Measurements from ENCODE around the gene CNNM3.

The CNNM3 gene

GRCh38 chr2:96819876-96820511 lies 3.9 kb downstream of the CNNM3 start:
- no peaks in the 10 kb centered on the region for H3K9me3 Mint-ChIP-seq
- no peak overlapping the region for H3K27ac Mint-ChIP-seq
- DNase-seq (no peak), ATAC-seq (no peak)
- peaks cover 50% of the 10 kb centered on the region for H3K4me1 Mint-ChIP-seq
- peaks cover 17% of the 10 kb centered on the region for H3K36me3 Mint-ChIP-seq (ENCODE audit: low read depth)
- no peak overlapping the region for H3K4me3 Mint-ChIP-seq
- H3K27me3 Mint-ChIP-seq: no peaks in the 10 kb centered on the region

DNA sequence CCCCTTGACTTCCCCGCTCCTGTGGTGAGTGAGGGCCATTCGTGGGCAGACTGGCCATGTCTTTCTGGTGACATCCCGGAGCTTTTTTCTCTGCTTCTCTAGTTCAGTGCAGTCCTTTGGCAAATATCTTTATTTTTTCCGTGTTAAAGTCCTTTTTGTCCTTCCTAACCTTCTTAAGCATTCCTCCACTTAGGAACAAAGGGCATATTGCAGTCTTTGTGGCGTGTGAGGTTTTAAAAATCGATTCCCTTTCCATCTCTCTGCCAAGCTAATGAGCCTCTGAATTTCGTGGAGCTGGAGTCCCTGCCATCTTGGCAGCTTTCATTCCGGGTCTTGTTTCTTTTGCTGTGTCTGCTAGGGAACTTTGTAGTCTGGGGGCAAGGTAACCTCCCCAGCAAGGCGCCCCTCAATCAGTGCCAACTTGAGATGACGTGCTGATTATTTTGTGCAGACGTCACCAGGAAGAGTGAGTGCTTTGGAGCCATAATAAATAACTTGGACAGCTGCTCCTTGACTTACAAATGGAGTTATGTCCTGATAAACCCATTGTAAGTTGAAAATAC lies 5.1 kb downstream of the CNNM3 start:
- Mint-ChIP-seq H3K27ac (no peak overlapping the region), H3K27me3 (no peaks in the 10 kb centered on the region), H3K36me3 (ENCODE audit: low read depth) (peaks cover 17% of the 10 kb centered on the region), H3K4me1 (peaks cover 44% of the 10 kb centered on the region), H3K4me3 (no peak overlapping the region), H3K9me3 (no peaks in the 10 kb centered on the region)
- DNase-seq: no peak
- ATAC-seq: no peak

- Mint-ChIP-seq H3K4me1 (peaks cover 38% of the 10 kb centered on the region), H3K27me3 (no peaks in the 10 kb centered on the region), H3K27ac (no peak overlapping the region), H3K36me3 (ENCODE audit: low read depth) (peaks cover 19% of the 10 kb centered on the region), H3K4me3 (no peak overlapping the region), H3K9me3 (no peaks in the 10 kb centered on the region)
- ATAC-seq: no peak
- DNase-seq: no peak
These were observed 6.7 kb downstream of the CNNM3 start for GRCh38 chr2:96822786-96823185.

DNA sequence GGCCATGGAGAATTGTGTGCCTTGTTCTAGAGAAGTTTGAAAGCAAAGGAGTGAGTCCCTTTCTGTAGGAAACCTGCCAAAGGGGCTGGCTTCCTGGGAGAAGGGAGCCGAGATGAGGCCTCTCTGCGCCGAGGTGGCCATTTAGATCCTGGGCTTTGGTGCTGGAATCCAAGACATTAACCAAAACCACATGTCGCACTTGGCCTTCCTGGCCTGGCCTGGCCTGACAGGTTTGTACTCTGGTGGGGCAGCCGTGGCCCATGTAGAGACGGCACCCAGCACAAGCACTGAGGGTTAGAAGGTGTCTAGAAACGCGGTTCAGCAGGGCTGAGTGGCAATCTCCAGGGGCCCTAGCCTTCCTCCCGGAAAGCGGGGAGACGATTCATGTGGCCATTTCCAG lies 7.1 kb downstream of the CNNM3 start:
- H3K4me1 Mint-ChIP-seq: peaks cover 34% of the 10 kb centered on the region
- no peaks in the 10 kb centered on the region for H3K27me3 Mint-ChIP-seq
- H3K9me3 Mint-ChIP-seq: no peaks in the 10 kb centered on the region
- DNase-seq (no peak), ATAC-seq (no peak)
- no peak overlapping the region for H3K27ac Mint-ChIP-seq
- peaks cover 16% of the 10 kb centered on the region for H3K36me3 Mint-ChIP-seq (ENCODE audit: low read depth)
- no peak overlapping the region for H3K4me3 Mint-ChIP-seq

DNA sequence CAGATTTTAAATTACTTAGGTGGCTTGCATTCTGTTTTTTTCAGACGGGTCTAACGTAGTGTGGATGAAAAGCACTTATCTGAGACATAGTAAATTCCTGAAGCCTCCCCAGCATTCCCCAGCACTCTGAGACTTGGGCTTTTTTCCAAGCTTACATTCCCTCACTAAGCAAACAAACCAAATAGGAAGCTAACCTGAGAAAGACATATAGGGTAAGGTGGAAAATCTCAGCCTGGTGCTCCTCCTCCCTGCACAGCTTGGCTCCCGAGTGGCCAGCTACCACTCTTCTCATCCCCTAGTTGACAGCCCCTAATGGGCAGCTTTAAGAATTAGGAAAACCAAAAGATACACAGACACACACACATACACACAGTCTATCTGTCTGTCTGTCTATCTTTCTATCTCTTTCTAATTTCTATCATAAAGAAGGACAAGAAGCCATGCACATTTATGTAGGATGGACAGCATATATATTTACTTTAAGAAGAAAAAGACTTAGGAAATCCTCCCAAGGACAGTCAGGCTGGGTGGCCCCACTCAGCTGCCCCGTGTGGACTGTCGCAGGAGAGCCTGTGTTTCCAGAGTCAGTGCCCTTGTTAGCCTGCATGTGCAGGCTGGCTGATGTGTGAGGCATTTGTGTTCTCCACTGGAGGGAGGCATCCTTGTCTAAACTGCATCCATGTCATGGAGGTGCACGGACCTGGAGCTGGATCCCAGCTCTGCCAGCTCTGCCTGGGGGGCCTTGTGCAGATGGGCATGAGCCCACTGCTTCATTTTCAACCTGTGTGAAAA lies 8.2 kb downstream of the CNNM3 start:
- H3K27ac Mint-ChIP-seq: no peak overlapping the region
- H3K9me3 Mint-ChIP-seq: no peaks in the 10 kb centered on the region
- DNase-seq: no peak
- no peaks in the 10 kb centered on the region for H3K27me3 Mint-ChIP-seq
- peaks cover 15% of the 10 kb centered on the region for H3K36me3 Mint-ChIP-seq (ENCODE audit: low read depth)
- no peak overlapping the region for H3K4me3 Mint-ChIP-seq
- ATAC-seq: no peak
- peaks cover 23% of the 10 kb centered on the region for H3K4me1 Mint-ChIP-seq

- H3K27me3 Mint-ChIP-seq: no peaks in the 10 kb centered on the region
- ATAC-seq (no peak), DNase-seq (no peak)
- peaks cover 15% of the 10 kb centered on the region for H3K4me1 Mint-ChIP-seq
- no peak overlapping the region for H3K27ac Mint-ChIP-seq
- no peaks in the 10 kb centered on the region for H3K9me3 Mint-ChIP-seq
- no peak overlapping the region for H3K4me3 Mint-ChIP-seq
- H3K36me3 Mint-ChIP-seq (ENCODE audit: low read depth): peaks cover 19% of the 10 kb centered on the region
These were observed 9.0 kb downstream of the CNNM3 start for GRCh38 chr2:96825057-96825456.

- ATAC-seq (no peak), DNase-seq (no peak)
- Mint-ChIP-seq H3K27me3 (no peaks in the 10 kb centered on the region), H3K36me3 (ENCODE audit: low read depth) (peaks cover 21% of the 10 kb centered on the region), H3K4me3 (no peak overlapping the region), H3K4me1 (peaks cover under 1% of the 10 kb centered on the region), H3K9me3 (no peaks in the 10 kb centered on the region), H3K27ac (no peak overlapping the region)
These were observed 10.6 kb downstream of the CNNM3 start for GRCh38 chr2:96826546-96827278.

DNA sequence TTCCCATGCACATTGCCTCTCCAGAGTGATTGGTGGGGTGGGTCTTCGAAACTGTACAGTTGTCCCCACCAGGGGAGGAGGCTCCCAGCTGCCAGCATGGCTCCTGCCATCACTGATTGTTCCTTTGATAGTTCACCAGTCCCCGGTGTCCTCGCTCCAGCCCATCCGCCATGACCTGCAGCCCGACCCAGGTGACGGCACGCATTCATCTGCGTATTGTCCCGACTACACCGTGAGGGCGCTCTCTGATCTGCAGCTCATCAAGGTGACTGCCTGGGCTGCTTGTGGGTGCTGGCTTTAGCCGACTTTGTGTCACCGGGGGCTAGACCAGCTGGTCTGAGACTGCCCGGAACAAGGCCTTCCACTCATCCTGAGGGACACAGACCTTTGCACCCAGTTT lies 12.4 kb downstream of the CNNM3 start:
- DNase-seq: no peak
- H3K27me3 Mint-ChIP-seq: no peaks in the 10 kb centered on the region
- H3K27ac Mint-ChIP-seq: no peak overlapping the region
- peaks cover 24% of the 10 kb centered on the region for H3K36me3 Mint-ChIP-seq (ENCODE audit: low read depth)
- ATAC-seq: no peak
- no peaks in the 10 kb centered on the region for H3K4me1 Mint-ChIP-seq
- no peaks in the 10 kb centered on the region for H3K9me3 Mint-ChIP-seq
- no peak overlapping the region for H3K4me3 Mint-ChIP-seq

DNA sequence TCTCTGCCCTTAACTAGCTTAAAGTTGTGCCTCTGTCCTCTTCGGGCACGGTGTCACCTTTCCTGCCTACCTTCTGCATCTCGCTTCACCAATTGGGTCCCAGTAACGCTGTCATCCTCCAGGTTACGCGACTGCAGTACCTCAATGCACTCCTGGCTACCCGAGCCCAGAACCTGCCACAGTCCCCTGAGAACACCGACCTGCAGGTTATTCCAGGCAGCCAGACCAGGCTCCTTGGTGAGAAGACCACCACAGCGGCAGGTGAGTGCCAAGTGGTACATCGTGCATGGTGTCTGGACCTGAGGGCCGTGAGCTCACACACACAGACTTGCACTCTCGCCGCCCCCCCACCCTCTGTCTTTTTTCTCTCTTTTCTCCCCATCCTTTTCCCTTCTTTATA lies 12.8 kb downstream of the CNNM3 start:
- H3K36me3 Mint-ChIP-seq (ENCODE audit: low read depth): peaks cover 24% of the 10 kb centered on the region

GRCh38 chr2:96830044-96830562 lies 14.0 kb downstream of the CNNM3 start:
- no peak overlapping the region for H3K27ac Mint-ChIP-seq
- no peaks in the 10 kb centered on the region for H3K27me3 Mint-ChIP-seq
- ATAC-seq (peak; percentile 23), DNase-seq (no peak)
- peaks cover 25% of the 10 kb centered on the region for H3K36me3 Mint-ChIP-seq (ENCODE audit: low read depth)
- H3K4me3 Mint-ChIP-seq: no peak overlapping the region
- H3K4me1 Mint-ChIP-seq: no peaks in the 10 kb centered on the region
- no peaks in the 10 kb centered on the region for H3K9me3 Mint-ChIP-seq

More for the DNA sequence above, 12.8 kb downstream of the CNNM3 start:
- Mint-ChIP-seq H3K4me1 (no peaks in the 10 kb centered on the region), H3K27ac (no peak overlapping the region), H3K27me3 (no peaks in the 10 kb centered on the region), H3K9me3 (no peaks in the 10 kb centered on the region), H3K4me3 (no peak overlapping the region)
- no peak for ATAC-seq
- DNase-seq: no peak

DNA sequence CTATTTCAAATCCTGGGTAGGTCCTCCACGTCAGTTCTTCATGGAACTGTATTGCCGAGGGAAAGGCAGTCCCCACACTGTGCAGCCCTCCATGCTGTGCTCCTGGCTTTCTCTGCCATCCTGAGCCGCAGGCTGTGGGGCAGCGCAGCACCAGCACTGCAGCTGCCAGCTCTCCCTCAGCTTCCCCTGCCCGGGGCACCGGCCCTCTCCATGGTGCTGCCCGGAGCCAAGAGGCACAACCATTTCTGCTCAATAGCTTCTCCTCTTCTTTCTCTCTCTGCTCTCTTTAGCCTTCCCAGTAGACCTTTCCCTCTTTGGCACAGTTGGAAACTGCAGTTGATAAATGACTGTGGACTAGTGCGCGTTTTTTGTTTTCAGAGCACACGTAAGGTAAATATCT lies 15.6 kb downstream of the CNNM3 start:
- Mint-ChIP-seq H3K4me3 (no peak overlapping the region), H3K9me3 (no peaks in the 10 kb centered on the region), H3K4me1 (no peaks in the 10 kb centered on the region), H3K36me3 (ENCODE audit: low read depth) (peaks cover 26% of the 10 kb centered on the region), H3K27ac (no peak overlapping the region), H3K27me3 (no peaks in the 10 kb centered on the region)
- DNase-seq (no peak), ATAC-seq (peak; percentile 13)

GRCh38 chr2:96832408-96832753 lies 16.3 kb downstream of the CNNM3 start:
- no peak overlapping the region for H3K4me3 Mint-ChIP-seq

DNA sequence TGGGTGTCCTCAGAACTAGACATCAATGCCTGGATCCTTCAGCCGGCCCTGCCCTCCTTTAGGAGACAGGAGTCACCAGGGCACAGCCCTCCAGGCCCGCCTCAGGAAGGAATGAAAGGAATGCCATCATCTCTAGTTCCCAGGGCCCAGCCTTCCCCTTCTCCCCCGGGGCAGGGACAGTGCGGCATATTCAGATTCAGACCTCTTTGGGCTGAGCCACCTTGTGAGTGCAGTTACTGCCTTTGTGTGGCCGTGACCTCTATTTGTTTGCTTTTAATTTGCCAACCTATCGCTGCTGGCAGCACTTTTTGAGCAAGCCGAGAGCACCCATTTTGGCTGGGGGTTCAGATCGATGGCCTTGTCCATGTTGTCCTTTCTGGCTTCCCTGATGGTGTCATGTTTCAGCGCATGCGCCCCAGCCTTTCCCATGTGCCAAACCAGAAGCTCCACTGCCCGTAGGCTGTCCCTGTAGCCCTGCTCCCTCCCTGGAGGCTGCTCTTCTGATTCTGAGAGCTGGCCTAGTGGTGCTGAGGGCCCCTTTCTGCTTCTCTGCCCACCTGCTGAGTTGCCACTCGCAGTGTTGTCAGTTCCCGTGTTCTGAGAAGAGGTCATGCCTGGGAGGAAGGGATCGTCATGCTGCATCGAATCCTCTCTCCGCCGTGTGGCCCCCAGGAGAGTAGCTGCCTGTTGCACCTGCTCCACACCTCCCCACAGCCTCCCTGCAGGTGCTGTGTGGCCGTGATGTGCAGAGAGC lies 16.9 kb downstream of the CNNM3 start:
- no peaks in the 10 kb centered on the region for H3K9me3 Mint-ChIP-seq

More at GRCh38 chr2:96832408-96832753, 16.3 kb downstream of the CNNM3 start:
- no peak for ATAC-seq
- no peaks in the 10 kb centered on the region for H3K4me1 Mint-ChIP-seq
- no peak overlapping the region for H3K27ac Mint-ChIP-seq
- no peak for DNase-seq
- H3K9me3 Mint-ChIP-seq: no peaks in the 10 kb centered on the region
- H3K27me3 Mint-ChIP-seq: no peaks in the 10 kb centered on the region
- peaks cover 28% of the 10 kb centered on the region for H3K36me3 Mint-ChIP-seq (ENCODE audit: low read depth)

DNA sequence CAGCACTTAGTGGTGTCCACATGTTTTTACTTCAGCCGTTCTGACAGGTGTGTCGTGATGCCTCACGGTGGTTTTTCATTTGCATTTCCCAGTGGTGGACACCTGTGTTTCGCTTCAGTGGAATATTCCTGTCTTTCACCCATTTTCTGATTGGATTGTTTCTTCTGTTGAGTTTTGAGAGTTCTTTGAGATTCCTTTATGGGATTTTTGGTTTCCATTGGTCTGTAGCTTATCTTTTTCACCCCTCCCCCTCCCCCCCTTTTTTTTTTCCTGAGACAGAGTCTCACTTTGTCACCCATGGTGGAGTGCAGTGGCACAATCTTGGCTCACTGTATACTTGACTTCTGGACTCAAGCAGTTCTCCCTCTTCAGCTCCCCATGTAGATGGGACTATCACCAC lies 19.8 kb downstream of the CNNM3 start:
- DNase-seq (no peak), ATAC-seq (no peak)
- Mint-ChIP-seq H3K27ac (no peak overlapping the region), H3K27me3 (no peaks in the 10 kb centered on the region), H3K9me3 (no peaks in the 10 kb centered on the region), H3K4me1 (peaks cover 10% of the 10 kb centered on the region), H3K4me3 (no peak overlapping the region), H3K36me3 (ENCODE audit: low read depth) (peaks cover 19% of the 10 kb centered on the region)

More for the DNA sequence above, 16.9 kb downstream of the CNNM3 start:
- no peaks in the 10 kb centered on the region for H3K4me1 Mint-ChIP-seq
- no peak for DNase-seq
- no peaks in the 10 kb centered on the region for H3K27me3 Mint-ChIP-seq
- peaks cover 27% of the 10 kb centered on the region for H3K36me3 Mint-ChIP-seq (ENCODE audit: low read depth)
- no peak for ATAC-seq
- H3K27ac Mint-ChIP-seq: no peak overlapping the region
- no peak overlapping the region for H3K4me3 Mint-ChIP-seq
